Trophoblast cell (in vitro differentiated cells and primary cell): Measurements from ENCODE around the gene FXYD6.

Experiments used
- DNase-seq, 2 donors: peaks; one replicate each; pipeline ENCODE4 v3.0.0-alpha.2; 2016
- H2AFZ ChIP-seq: 2 replicates; pipeline ENCODE4 v1.6.1; 2013; ENCODE audit warnings: low read length, moderate library complexity, mild to moderate bottlenecking; ENCODE audit not compliant: insufficient read depth, poor library complexity
- H2AK5ac ChIP-seq: 2 replicates; pipeline ENCODE4 v1.6.1; 2013; ENCODE audit warnings: mild to moderate bottlenecking, low read length
- H2BK120ac ChIP-seq: 2 replicates; pipeline ENCODE4 v1.6.1; 2013; ENCODE audit warnings: low read length, mild to moderate bottlenecking, moderate library complexity; ENCODE audit not compliant: insufficient read depth, poor library complexity
- H2BK12ac ChIP-seq: 2 replicates; pipeline ENCODE4 v1.6.1; 2013; ENCODE audit warnings: mild to moderate bottlenecking, low read length, moderate library complexity
- H2BK5ac ChIP-seq: 2 replicates; pipeline ENCODE4 v1.6.1; 2013; ENCODE audit warnings: low read length, low read depth, moderate library complexity, mild to moderate bottlenecking; ENCODE audit not compliant: poor library complexity
- H3K14ac ChIP-seq: 2 replicates; pipeline ENCODE4 v1.6.1; 2013; ENCODE audit warnings: mild to moderate bottlenecking, low read length
- H3K18ac ChIP-seq: 2 replicates; pipeline ENCODE4 v1.6.1; 2013; ENCODE audit warnings: mild to moderate bottlenecking, low read length
- H3K23ac ChIP-seq: 2 replicates; pipeline ENCODE4 v1.6.1; 2013; ENCODE audit warnings: low read length
- H3K27ac ChIP-seq: 2 replicates; pipeline ENCODE4 v1.5.1; 2013; ENCODE audit warnings: low read depth, mild to moderate bottlenecking, inconsistent platforms, low read length, moderate library complexity
- H3K27me3 ChIP-seq: 2 replicates; pipeline ENCODE4 v1.6.1; 2013; ENCODE audit warnings: inconsistent platforms, mild to moderate bottlenecking, low read length, moderate library complexity; ENCODE audit not compliant: insufficient read depth
- H3K36me3 ChIP-seq, 2 experiments: 1 replicate in 1 of 2; 2 replicates in 1 of 2; pipeline ENCODE4 v1.6.1; 2013; ENCODE audit warnings: low read length in 2 of 2, mild to moderate bottlenecking in 2 of 2, moderate library complexity in 1 of 2; ENCODE audit not compliant: insufficient read depth in 2 of 2, control insufficient read depth in 1 of 2
- H3K4ac ChIP-seq: 2 replicates; pipeline ENCODE4 v1.6.1; 2013; ENCODE audit warnings: low read depth, mild to moderate bottlenecking, low read length, moderate library complexity
- H3K4me1 ChIP-seq, 2 experiments: 1 replicate in 1 of 2; 2 replicates in 1 of 2; pipeline ENCODE4 v1.6.1; 2013; ENCODE audit warnings: low read length in 2 of 2, mild to moderate bottlenecking in 2 of 2, moderate library complexity in 1 of 2; ENCODE audit not compliant: insufficient read depth in 2 of 2, control insufficient read depth in 1 of 2
- H3K4me2 ChIP-seq: 2 replicates; pipeline ENCODE4 v1.6.1; 2013; ENCODE audit warnings: inconsistent platforms, mild to moderate bottlenecking, low read length, moderate library complexity
- H3K4me3 ChIP-seq: 2 replicates; pipeline ENCODE4 v1.5.1; 2013; ENCODE audit warnings: mild to moderate bottlenecking, low read depth, low read length, inconsistent platforms
- H3K79me1 ChIP-seq: one replicate; pipeline ENCODE4 v1.6.1; 2013; ENCODE audit warnings: low read length
- H3K79me2 ChIP-seq: 2 replicates; pipeline ENCODE4 v1.6.1; 2013; ENCODE audit warnings: low read length, mild to moderate bottlenecking; ENCODE audit not compliant: control insufficient read depth, insufficient read depth, poor library complexity
- H3K9ac ChIP-seq: 2 replicates; pipeline ENCODE4 v1.6.1; 2013; ENCODE audit warnings: mild to moderate bottlenecking, low read length
- H3K9me3 ChIP-seq: 2 replicates; pipeline ENCODE4 v1.6.1; 2013; ENCODE audit warnings: low read depth, mild to moderate bottlenecking, control low read depth, inconsistent platforms, low read length; ENCODE audit not compliant: insufficient read depth
- H4K12ac ChIP-seq: 2 replicates; pipeline ENCODE4 v1.6.1; 2013; ENCODE audit warnings: low read depth, mild to moderate bottlenecking, low read length, moderate library complexity
- H4K8ac ChIP-seq: 2 replicates; pipeline ENCODE4 v1.6.1; 2013; ENCODE audit warnings: low read depth, mild to moderate bottlenecking, low read length, moderate library complexity
- H4K91ac ChIP-seq: one replicate; pipeline ENCODE4 v1.6.1; 2013; ENCODE audit warnings: low read depth, mild to moderate bottlenecking, low read length, moderate library complexity
- WGBS: extraction: QIAGEN DNeasy Blood & Tissue Kit; methylation state at CpG from one replicate; pipeline ENCODE4 v1.1.7; 2013; ENCODE audit warnings: missing lambda C conversion rate; ENCODE audit not compliant: insufficient read length, insufficient coverage; ENCODE audit errors: extremely low coverage; 5-methylcytosine and 5-hydroxymethylcytosine counted together

Gene FXYD6

DNA sequence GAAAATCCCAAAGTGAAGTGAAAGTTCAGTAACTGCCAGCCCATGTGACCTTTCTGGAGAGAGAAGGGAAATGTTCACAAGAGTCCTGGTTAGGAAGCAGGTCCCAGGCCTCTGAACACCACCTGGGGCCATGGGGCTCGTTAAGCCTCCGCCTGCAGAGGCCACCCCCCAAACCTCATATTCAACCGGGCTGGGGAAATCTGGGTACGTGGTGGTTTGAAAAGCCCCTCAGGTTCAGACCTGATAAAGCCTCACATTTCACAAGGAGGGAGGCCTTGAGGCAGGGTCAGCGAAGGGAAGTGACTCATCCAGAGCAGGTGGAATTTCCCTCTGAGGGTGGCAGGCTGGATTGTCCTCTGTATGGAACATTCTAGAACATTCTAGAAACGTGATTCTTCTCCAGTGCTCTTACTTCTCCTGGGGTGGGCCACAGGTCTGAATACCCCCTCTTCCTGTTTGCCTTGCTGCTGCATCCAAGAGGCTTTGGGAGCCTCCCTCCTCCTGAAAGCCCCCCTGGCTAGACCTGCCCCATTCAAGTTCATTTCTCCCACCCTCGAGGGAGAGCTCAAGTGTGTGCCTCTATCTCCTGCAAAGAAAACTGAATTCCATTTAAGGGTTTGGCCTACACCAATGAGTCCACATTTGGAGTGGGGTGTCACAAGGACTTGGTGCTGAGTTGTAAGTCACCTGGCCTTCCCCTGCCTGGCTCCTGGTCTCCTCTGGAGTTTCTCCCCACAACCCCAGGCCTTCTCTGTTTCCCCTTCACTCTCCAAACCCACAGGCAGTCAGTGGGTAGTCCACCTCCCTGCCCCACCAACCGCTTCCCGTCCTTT is 58.2 kb downstream of the FXYD6 start:
- Histone ChIP-seq H4K8ac (no peak overlapping the region), H3K36me3 (no peaks in the 10 kb centered on the region), H4K91ac (no peak overlapping the region), H3K27ac (no peak overlapping the region), H3K4ac (no peak overlapping the region), H3K9ac (no peak overlapping the region), H2AFZ (no peak overlapping the region), H2AK5ac (no peak overlapping the region), H3K79me2 (no peaks in the 10 kb centered on the region), H4K12ac (no peak overlapping the region), H3K23ac (no peak overlapping the region), H2BK5ac (no peak overlapping the region), H3K27me3 (no peaks in the 10 kb centered on the region), H2BK12ac (no peak overlapping the region), H3K9me3 (no peaks in the 10 kb centered on the region), H3K14ac (no peak overlapping the region), H3K4me1 (peaks cover 21 to 26% of the 10 kb centered on the region in 2 experiments), H3K4me2 (no peak overlapping the region), H3K79me1 (peaks cover 4% of the 10 kb centered on the region), H3K18ac (no peak overlapping the region), H3K4me3 (no peak overlapping the region), H2BK120ac (no peak overlapping the region)
- WGBS, result no CpG with 5 or more reads among the region's 9 CpGs
- peak; percentile 34 to 52 for DNase-seq

GRCh38 chr11:117817368-117818040 is 59.0 kb downstream of the FXYD6 start:
- no peak overlapping the region for H2BK120ac ChIP-seq
- no peak overlapping the region for H2AK5ac ChIP-seq
- H4K12ac ChIP-seq, result no peak overlapping the region
- no peak overlapping the region for H3K18ac ChIP-seq
- peak; percentile 74 to 88 for DNase-seq
- H3K4ac ChIP-seq, result no peak overlapping the region
- H3K36me3 ChIP-seq, result no peaks in the 10 kb centered on the region
- no peaks in the 10 kb centered on the region for H3K27me3 ChIP-seq
- no peak overlapping the region for H2BK12ac ChIP-seq
- peaks cover 21 to 26% of the 10 kb centered on the region in 2 experiments for H3K4me1 ChIP-seq
- no peak overlapping the region for H3K23ac ChIP-seq
- H3K79me2 ChIP-seq, result no peaks in the 10 kb centered on the region
- H3K14ac ChIP-seq, result no peak overlapping the region
- no peak overlapping the region for H4K91ac ChIP-seq
- no peak overlapping the region for H4K8ac ChIP-seq
- peaks cover 4% of the 10 kb centered on the region for H3K79me1 ChIP-seq
- WGBS, result no CpG with 5 or more reads among the region's 19 CpGs
- H2AFZ ChIP-seq, result no peak overlapping the region
- H3K4me3 ChIP-seq, result no peak overlapping the region
- H3K4me2 ChIP-seq, result peak overlapping the region; percentile 29
- H3K27ac ChIP-seq, result no peak overlapping the region
- no peaks in the 10 kb centered on the region for H3K9me3 ChIP-seq
- no peak overlapping the region for H2BK5ac ChIP-seq
- H3K9ac ChIP-seq, result no peak overlapping the region

DNA sequence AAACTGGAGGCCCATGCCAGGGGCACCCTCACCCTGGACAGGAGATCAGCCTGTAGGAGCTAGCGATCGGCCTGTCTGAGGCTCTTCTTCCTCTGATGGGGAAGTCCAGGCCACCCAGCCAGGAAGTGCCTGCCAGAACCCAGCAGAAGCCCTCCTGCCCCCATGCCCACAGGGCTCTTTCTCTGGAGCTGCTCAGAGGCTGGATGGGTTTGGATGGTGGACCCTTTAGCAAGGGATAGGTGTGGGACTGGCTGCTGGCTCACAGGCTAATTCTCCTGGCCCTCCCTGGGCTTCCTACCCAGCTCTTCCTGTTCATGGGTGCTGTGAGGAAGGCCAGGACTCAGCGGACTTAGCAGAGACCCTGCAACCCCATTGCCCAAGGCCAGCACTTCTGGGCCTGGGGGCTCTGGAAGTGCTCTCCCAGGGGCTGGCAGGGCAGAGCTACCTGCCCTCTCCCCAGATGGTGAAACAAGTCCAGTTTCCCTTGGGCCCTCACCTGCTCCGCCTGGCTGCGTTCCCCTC is 59.6 kb downstream of the FXYD6 start:
- Histone ChIP-seq H3K14ac (no peak overlapping the region), H4K12ac (no peak overlapping the region), H3K18ac (no peak overlapping the region), H2AK5ac (no peak overlapping the region), H3K9ac (no peak overlapping the region), H3K4ac (no peak overlapping the region), H3K27ac (peak overlapping the region; percentile 32), H3K79me2 (no peaks in the 10 kb centered on the region), H3K9me3 (no peaks in the 10 kb centered on the region), H3K4me1 (peaks cover 21 to 26% of the 10 kb centered on the region in 2 experiments), H4K91ac (no peak overlapping the region), H3K27me3 (no peaks in the 10 kb centered on the region), H3K79me1 (peaks cover 4% of the 10 kb centered on the region), H3K4me2 (no peak overlapping the region), H2BK120ac (no peak overlapping the region), H2AFZ (no peak overlapping the region), H3K23ac (no peak overlapping the region), H3K36me3 (no peaks in the 10 kb centered on the region), H2BK12ac (peak overlapping the region; percentile 20), H3K4me3 (no peak overlapping the region), H4K8ac (no peak overlapping the region), H2BK5ac (no peak overlapping the region)
- WGBS, result no CpG with 5 or more reads among the region's 5 CpGs
- DNase-seq, result no peak

GRCh38 chr11:117816151-117816741 is 60.2 kb downstream of the FXYD6 start:
- H3K79me1 ChIP-seq, result peaks cover 4% of the 10 kb centered on the region
- no peak overlapping the region for H2BK12ac ChIP-seq
- peak overlapping the region; percentile 69 for H4K8ac ChIP-seq
- H3K23ac ChIP-seq, result no peak overlapping the region
- H3K36me3 ChIP-seq, result no peaks in the 10 kb centered on the region
- DNase-seq, result peak in 1 of 2 donors; percentile 49
- no peak overlapping the region for H2AK5ac ChIP-seq
- no peak overlapping the region for H2AFZ ChIP-seq
- peak overlapping the region; percentile 32 for H3K27ac ChIP-seq
- no peak overlapping the region for H2BK5ac ChIP-seq
- H3K18ac ChIP-seq, result no peak overlapping the region
- peak overlapping the region; percentile 1 for H4K91ac ChIP-seq
- no peak overlapping the region for H3K14ac ChIP-seq
- no peak overlapping the region for H3K9ac ChIP-seq
- H2BK120ac ChIP-seq, result peak overlapping the region; percentile 41
- no peaks in the 10 kb centered on the region for H3K27me3 ChIP-seq
- no peak overlapping the region for H3K4me3 ChIP-seq
- peak overlapping the region; percentile 8 for H3K4me2 ChIP-seq
- H3K79me2 ChIP-seq, result no peaks in the 10 kb centered on the region
- no peak overlapping the region for H3K4ac ChIP-seq
- no CpG with 5 or more reads among the region's 20 CpGs for WGBS
- H4K12ac ChIP-seq, result peak overlapping the region; percentile 13
- H3K9me3 ChIP-seq, result no peaks in the 10 kb centered on the region
- H3K4me1 ChIP-seq, result peaks cover 21 to 26% of the 10 kb centered on the region in 2 experiments
